ENCODE data around the gene PKHD1.

DNA sequence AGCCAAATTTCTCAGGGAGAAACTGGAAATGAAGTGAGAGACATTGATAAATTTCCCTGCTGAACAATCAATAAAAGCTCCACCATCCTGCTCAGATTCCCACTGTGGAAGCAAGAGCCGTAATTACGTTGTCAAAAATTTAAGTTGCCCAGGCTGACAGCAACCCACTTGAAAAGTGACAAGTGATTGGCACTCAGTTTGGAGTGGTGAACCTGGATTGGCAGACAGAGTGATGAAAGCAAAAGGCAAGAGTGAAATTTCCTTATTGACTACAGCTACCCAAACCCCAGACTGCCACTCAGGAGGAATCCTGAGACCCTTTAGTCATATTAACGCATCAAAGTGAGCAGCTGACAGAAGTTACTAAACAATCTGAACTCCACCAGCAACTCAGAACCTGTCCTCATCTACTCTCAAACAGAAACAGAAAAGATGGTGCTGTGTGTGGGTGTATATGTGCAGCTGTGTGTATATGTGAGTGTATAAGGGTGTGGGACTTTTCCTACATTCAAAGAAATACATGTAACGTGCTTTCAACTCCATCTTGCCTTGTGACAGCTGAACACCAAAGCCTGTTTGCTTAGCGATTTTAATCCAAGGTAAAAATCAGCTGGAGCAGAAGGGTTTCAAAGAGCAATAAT, 157.4 kb downstream of the PKHD1 start:
- TF ChIP-seq ELF1 (CRISPR knock-in tag; IDR thresholded peaks at IDR 0.05) (no peak), PHF20 (CRISPR knock-in tag; IDR thresholded peaks at IDR 0.05) (no peak)

All from HepG2 (cell line).